ENCODE results near the gene SENP1. TPM values are rescaled to one million over a fixed set of nuclear protein-coding genes. Genes with fewer than 3 reads are reported as not detected.

Gene SENP1
- total RNA-seq, 1 experiment from 2014 or later, result 23.0 TPM

- BruUV-seq (replicated peaks), result no TSS peak
- H3K4me3 ChIP-seq, result no peak overlapping the region
- H4K20me1 ChIP-seq (ENCODE audit: insufficient read depth), result no peaks in the 10 kb centered on the region
- ChIA-PET POLR2A (ENCODE audit: unreplicated experiment) (interaction anchor here (0.6 kb wide), 1 partner anchor 1633 kb away, joined by 4 read pairs; no protein-coding TSS in a partner anchor), CTCF (no interaction called here)
- peaks cover 6% of the 10 kb centered on the region; the same call in 1 of the 2 replicates for H3K9me3 ChIP-seq (ENCODE audit: insufficient read depth, low read depth)
- peaks cover 22% of the 10 kb centered on the region for H3K36me3 ChIP-seq (ENCODE audit: low read depth)
- no peaks in the 10 kb centered on the region for H3K9me2 ChIP-seq (ENCODE audit: insufficient read depth)
- DNase-seq, result no peak
- 0 out of 2 replicates have a peak, but pooled peaks cover 3% of the 10 kb centered on the region for H3F3A ChIP-seq (ENCODE audit: insufficient read depth, low read depth)
- intact Hi-C loops (cut with micrococcal nuclease; ENCODE audit: unreplicated experiment), result no loop called here
- H3K79me2 ChIP-seq (ENCODE audit: low read depth), result 0 out of 2 replicates have a peak, but pooled peaks cover 3% of the 10 kb centered on the region
- H3K27ac ChIP-seq, result no peak overlapping the region
- no peak overlapping the region for H2AFZ ChIP-seq
- no peaks in the 10 kb centered on the region for H3K27me3 ChIP-seq (ENCODE audit: insufficient read depth, low read depth)
- TF ChIP-seq CTCF (conservative IDR thresholded peaks at IDR 0.05) (no peak), EZH2 (IDR thresholded peaks at IDR 0.05; ENCODE audit: low read depth) (no peak)
- no peak overlapping the region for H3K4me2 ChIP-seq
- peaks cover 12% of the 10 kb centered on the region for H3K4me1 ChIP-seq (replicated peaks; ENCODE audit: insufficient read depth)
These were observed 30.0 kb downstream of the SENP1 start for GRCh38 chr12:48075832-48076231.

GRCh38 chr12:48074266-48074665 lies 31.6 kb downstream of the SENP1 start:
- H3K36me3 ChIP-seq (ENCODE audit: low read depth), result peaks cover 34% of the 10 kb centered on the region
- no peak overlapping the region for H2AFZ ChIP-seq
- POLR2A ChIA-PET (ENCODE audit: unreplicated experiment), result no interaction called here

DNA sequence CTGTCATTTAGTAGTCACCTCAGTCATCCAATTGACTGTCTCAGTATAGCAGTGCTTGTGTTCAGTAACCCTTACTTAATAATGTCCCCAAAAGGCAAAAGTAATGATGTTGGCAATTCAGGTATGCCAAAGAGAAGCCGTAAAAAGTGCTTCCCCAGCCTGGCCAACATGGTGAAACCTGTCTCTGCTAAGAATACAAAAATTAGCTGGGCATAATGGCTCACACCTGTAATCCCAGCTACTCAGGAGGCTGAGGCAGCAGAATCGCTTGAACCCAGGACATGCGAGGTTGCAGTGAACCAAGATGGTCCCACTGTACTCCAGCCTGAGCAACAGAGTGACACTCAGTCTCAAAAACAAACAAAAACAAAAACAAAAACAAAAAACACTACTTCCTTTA lies 33.6 kb downstream of the SENP1 start:
- DNase-seq, result no peak
- CTCF ChIA-PET, result no interaction called here
- Histone ChIP-seq H3K36me3 (ENCODE audit: low read depth) (peaks cover 33% of the 10 kb centered on the region), H3K4me2 (no peak overlapping the region), H3F3A (ENCODE audit: insufficient read depth, low read depth) (0 out of 2 replicates have a peak, but pooled peaks cover 2% of the 10 kb centered on the region), H3K9me3 (ENCODE audit: insufficient read depth, low read depth) (no peaks in the 10 kb centered on the region), H3K4me3 (no peak overlapping the region), H3K9me2 (ENCODE audit: insufficient read depth) (no peaks in the 10 kb centered on the region), H3K4me1 (replicated peaks; ENCODE audit: insufficient read depth) (no peaks in the 10 kb centered on the region), H3K27me3 (ENCODE audit: insufficient read depth, low read depth) (no peaks in the 10 kb centered on the region), H3K27ac (no peak overlapping the region), H3K79me2 (ENCODE audit: low read depth) (no peaks in the 10 kb centered on the region), H2AFZ (no peak overlapping the region), H4K20me1 (ENCODE audit: insufficient read depth) (no peaks in the 10 kb centered on the region)
- TF ChIP-seq CTCF (conservative IDR thresholded peaks at IDR 0.05), result no peak
- TF ChIP-seq EZH2 (IDR thresholded peaks at IDR 0.05; ENCODE audit: low read depth), result no peak
- POLR2A ChIA-PET (ENCODE audit: unreplicated experiment), result no interaction called here
- intact Hi-C loops (cut with micrococcal nuclease; ENCODE audit: unreplicated experiment), result no loop called here
- BruUV-seq (replicated peaks), result no TSS peak

More at GRCh38 chr12:48074266-48074665, 31.6 kb downstream of the SENP1 start:
- Histone ChIP-seq H3K27me3 (ENCODE audit: insufficient read depth, low read depth) (no peaks in the 10 kb centered on the region), H3K4me1 (replicated peaks; ENCODE audit: insufficient read depth) (peaks cover 8% of the 10 kb centered on the region), H3K4me3 (no peak overlapping the region), H3K27ac (no peak overlapping the region), H3F3A (ENCODE audit: insufficient read depth, low read depth) (0 out of 2 replicates have a peak, but pooled peaks cover 2% of the 10 kb centered on the region), H3K4me2 (no peak overlapping the region), H3K9me2 (ENCODE audit: insufficient read depth) (no peaks in the 10 kb centered on the region), H3K79me2 (ENCODE audit: low read depth) (0 out of 2 replicates have a peak, but pooled peaks cover 3% of the 10 kb centered on the region), H4K20me1 (ENCODE audit: insufficient read depth) (no peaks in the 10 kb centered on the region), H3K9me3 (ENCODE audit: insufficient read depth, low read depth) (peaks cover 6% of the 10 kb centered on the region; the same call in 1 of the 2 replicates)
- no TSS peak for BruUV-seq (replicated peaks)
- intact Hi-C loops (cut with micrococcal nuclease; ENCODE audit: unreplicated experiment), result no loop called here
- CTCF ChIA-PET, result no interaction called here
- TF ChIP-seq CTCF (conservative IDR thresholded peaks at IDR 0.05) (no peak), EZH2 (IDR thresholded peaks at IDR 0.05; ENCODE audit: low read depth) (no peak)
- no peak for DNase-seq
